ENCODE data around the gene ALK. TPM values are rescaled to one million over a fixed set of nuclear protein-coding genes. Genes with fewer than 3 reads are reported as not detected.

Gene ALK
- total RNA-seq, 1 experiment from 2014 or later = 59.6 TPM

DNA sequence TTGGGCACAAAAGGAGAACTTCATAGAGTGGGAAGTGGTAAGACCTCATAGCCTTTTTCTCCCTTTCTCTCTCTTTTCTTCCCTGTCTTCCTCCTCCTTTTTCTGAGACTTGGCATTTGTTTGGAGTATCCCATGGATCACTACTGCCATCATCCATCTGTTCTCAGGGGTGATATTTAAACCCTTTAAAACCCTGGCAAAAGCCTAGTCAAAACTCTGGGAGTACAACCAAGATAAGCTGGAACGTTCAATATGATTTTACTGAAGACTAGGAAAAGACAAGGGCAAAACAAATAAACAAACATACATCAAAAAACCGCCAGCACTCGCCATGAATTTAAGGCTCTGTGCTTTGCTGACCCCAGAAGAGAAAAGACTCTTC is 552.7 kb downstream of the ALK start:
- H3K4me3 ChIP-seq = no peak overlapping the region
- no peak for DNase-seq
- H3K27ac ChIP-seq = no peak overlapping the region
- H3K9me3 ChIP-seq (replicated peaks) = no peaks in the 10 kb centered on the region
- no peaks in the 10 kb centered on the region for H3K4me1 ChIP-seq
- no peaks in the 10 kb centered on the region for H3K27me3 ChIP-seq
- peaks cover 9% of the 10 kb centered on the region for H3K36me3 ChIP-seq

DNA sequence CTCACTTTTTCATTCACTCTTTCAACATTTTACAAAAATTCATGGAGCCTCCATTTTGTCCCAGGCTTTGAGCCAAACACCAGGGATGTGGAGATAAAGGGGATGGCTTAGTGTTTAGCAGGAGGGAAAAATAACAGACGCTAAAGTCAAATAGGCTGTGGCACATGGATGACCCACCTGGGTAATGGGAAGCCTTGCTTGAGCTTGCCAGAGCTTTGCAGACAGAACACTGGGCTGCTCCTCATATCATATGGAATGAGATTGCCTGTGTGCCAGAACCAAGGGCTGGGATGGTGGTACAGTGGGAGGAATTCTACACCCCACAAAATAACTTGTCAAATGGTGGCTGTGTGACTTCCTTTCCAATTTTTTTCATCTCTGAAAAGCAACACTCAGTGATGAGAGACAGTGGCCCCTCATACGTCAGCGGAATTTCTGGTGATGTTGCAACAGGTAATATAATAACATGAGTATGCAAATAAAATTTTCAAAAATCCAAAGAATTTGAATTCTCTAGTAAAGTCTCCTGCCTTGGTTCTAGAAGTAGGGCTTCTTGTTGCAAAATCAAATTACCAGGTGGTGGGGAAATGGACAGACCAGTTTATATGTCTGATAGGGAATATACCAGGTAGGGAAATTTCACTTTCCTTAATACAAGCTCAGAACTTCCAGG is 553.3 kb downstream of the ALK start:
- Histone ChIP-seq H3K36me3 (peaks cover 8% of the 10 kb centered on the region), H3K27me3 (no peaks in the 10 kb centered on the region), H3K9me3 (replicated peaks) (no peaks in the 10 kb centered on the region), H3K27ac (no peak overlapping the region), H3K4me1 (no peaks in the 10 kb centered on the region), H3K4me3 (no peak overlapping the region)
- DNase-seq = no peak

DNA sequence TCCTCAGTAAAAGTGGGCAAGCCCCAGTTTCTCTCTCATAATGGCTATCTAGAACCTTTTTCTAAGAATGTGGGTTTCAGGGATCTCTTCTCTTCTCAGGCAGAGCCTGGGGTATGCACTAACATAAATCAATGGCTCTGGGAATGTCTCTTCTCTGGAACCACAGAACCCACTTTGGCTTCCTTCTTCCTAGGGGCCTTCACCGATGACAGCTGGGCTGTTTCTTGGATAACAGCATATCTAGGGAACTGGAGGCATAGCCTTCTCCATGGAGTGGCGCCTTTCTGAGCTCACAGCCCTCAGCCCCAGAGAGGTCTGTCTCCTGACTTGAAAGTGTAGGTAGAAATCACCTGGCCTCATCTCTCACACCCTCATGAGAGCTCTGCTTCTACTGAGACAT is 558.3 kb downstream of the ALK start:
- H3K27me3 ChIP-seq = no peaks in the 10 kb centered on the region
- H3K9me3 ChIP-seq (replicated peaks) = no peaks in the 10 kb centered on the region
- DNase-seq = no peak
- H3K36me3 ChIP-seq = peaks cover 6% of the 10 kb centered on the region
- H3K27ac ChIP-seq = no peak overlapping the region
- peaks cover 26% of the 10 kb centered on the region for H3K4me1 ChIP-seq
- no peak overlapping the region for H3K4me3 ChIP-seq

GRCh38 chr2:29361231-29361630 is 560.2 kb downstream of the ALK start:
- no peaks in the 10 kb centered on the region for H3K27me3 ChIP-seq
- H3K4me3 ChIP-seq = no peak overlapping the region
- no peaks in the 10 kb centered on the region for H3K9me3 ChIP-seq (replicated peaks)
- peak overlapping the region; percentile 72 for H3K27ac ChIP-seq
- no peaks in the 10 kb centered on the region for H3K36me3 ChIP-seq
- H3K4me1 ChIP-seq = peaks cover 26% of the 10 kb centered on the region
- DNase-seq = peak; percentile 87 to 93

GRCh38 chr2:29360016-29360784 is 561.2 kb downstream of the ALK start:
- Histone ChIP-seq H3K4me3 (no peak overlapping the region), H3K27me3 (no peaks in the 10 kb centered on the region), H3K36me3 (no peaks in the 10 kb centered on the region), H3K4me1 (peaks cover 26% of the 10 kb centered on the region), H3K27ac (peak overlapping the region; percentile 72), H3K9me3 (replicated peaks) (no peaks in the 10 kb centered on the region)
- DNase-seq = peak in 1 of 2 experiments; percentile 19

DNA sequence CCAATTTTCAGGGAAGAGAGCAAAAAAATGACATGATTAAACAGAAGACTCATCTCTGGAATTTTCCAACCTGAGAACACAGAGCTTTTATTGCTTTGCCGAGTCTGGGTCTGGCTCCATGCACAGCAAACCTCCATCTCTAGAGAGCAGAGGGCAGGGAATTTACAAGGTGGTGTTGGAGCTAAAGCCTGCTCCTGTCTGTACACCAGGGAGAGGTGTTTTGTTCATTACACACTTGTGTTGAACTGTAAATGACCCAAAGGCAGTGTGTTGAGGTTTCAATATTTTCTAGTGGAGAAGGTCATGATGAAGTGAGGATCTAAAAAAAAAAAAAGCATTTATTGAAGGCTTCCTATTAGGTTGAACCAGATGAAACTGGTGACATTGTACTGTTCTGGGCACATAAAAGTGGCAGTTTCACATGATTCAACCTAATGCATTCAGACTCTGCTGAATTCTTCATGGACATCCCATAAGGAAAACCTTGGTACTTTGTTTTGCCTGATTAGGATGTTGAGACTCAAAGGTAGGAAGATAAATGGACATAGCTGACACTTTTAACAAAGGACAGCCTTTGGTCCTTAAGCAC is 567.9 kb downstream of the ALK start:
- H3K36me3 ChIP-seq = no peaks in the 10 kb centered on the region
- H3K9me3 ChIP-seq (replicated peaks) = no peaks in the 10 kb centered on the region
- no peak for DNase-seq
- no peak overlapping the region for H3K27ac ChIP-seq
- H3K4me3 ChIP-seq = no peak overlapping the region
- no peaks in the 10 kb centered on the region; the same call in 1 of the 2 replicates for H3K4me1 ChIP-seq
- no peaks in the 10 kb centered on the region for H3K27me3 ChIP-seq

DNA sequence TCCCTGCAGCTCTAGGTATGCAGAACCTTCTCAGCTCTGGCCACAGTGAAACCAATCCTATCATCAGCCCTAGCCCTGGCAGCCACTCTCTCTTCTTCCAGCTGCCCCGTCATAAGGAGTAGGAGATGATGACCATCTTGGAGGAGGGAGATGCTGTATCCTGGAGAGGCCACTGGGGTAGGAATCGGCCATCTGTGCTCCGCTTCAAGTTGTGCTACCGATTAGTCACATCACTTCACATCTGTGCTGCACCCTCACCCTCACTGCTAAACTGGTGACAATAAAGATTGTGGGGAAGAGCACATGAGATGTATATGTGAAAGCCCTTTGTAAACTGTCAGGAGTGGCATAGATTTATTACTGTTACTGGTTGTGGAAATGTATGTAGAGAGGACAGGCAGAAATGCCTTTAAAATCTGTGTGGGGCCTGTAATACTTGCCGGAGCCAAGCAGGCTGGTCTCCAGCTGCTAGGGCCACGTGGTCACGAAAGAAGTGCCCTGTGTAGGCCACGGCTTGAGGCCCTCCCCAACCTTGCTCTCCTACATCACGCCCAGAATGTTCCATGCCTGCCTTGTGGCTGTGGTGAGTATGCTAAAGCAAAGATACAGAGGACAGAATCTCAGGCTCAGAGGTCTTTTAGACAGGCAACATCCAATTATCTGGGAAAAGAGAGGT is 569.3 kb downstream of the ALK start:
- Histone ChIP-seq H3K36me3 (no peaks in the 10 kb centered on the region), H3K4me1 (no peaks in the 10 kb centered on the region; the same call in 1 of the 2 replicates), H3K4me3 (no peak overlapping the region), H3K9me3 (replicated peaks) (no peaks in the 10 kb centered on the region), H3K27me3 (no peaks in the 10 kb centered on the region), H3K27ac (no peak overlapping the region)
- DNase-seq = no peak

DNA sequence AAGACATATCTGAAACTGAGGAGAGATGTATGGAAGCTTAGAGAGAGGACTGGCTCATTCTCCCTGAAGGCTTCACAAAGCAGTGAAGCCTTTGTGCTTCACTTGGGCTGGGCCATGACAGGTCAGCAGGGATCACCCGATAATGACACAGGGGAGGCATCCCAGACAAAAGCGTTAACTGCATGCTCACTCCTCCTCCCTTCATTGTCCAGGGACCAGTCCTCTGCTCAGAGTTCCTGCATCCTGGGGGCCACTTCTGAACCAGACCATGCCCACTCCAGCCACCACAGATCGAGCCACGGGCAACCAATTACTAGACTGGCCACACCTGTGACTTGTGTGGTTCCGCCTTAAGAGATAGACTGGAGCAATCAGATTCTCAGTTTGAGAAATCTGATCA is 570.1 kb downstream of the ALK start:
- no peak overlapping the region for H3K4me3 ChIP-seq
- no peak for DNase-seq
- H3K27ac ChIP-seq = no peak overlapping the region
- no peaks in the 10 kb centered on the region for H3K27me3 ChIP-seq
- no peaks in the 10 kb centered on the region; the same call in 1 of the 2 replicates for H3K4me1 ChIP-seq
- H3K36me3 ChIP-seq = no peaks in the 10 kb centered on the region
- no peaks in the 10 kb centered on the region for H3K9me3 ChIP-seq (replicated peaks)

GRCh38 chr2:29349316-29350030 is 571.9 kb downstream of the ALK start:
- Histone ChIP-seq H3K36me3 (no peaks in the 10 kb centered on the region), H3K4me3 (no peak overlapping the region), H3K27me3 (no peaks in the 10 kb centered on the region), H3K9me3 (replicated peaks) (no peaks in the 10 kb centered on the region), H3K27ac (no peak overlapping the region), H3K4me1 (no peaks in the 10 kb centered on the region)
- DNase-seq = no peak

DNA sequence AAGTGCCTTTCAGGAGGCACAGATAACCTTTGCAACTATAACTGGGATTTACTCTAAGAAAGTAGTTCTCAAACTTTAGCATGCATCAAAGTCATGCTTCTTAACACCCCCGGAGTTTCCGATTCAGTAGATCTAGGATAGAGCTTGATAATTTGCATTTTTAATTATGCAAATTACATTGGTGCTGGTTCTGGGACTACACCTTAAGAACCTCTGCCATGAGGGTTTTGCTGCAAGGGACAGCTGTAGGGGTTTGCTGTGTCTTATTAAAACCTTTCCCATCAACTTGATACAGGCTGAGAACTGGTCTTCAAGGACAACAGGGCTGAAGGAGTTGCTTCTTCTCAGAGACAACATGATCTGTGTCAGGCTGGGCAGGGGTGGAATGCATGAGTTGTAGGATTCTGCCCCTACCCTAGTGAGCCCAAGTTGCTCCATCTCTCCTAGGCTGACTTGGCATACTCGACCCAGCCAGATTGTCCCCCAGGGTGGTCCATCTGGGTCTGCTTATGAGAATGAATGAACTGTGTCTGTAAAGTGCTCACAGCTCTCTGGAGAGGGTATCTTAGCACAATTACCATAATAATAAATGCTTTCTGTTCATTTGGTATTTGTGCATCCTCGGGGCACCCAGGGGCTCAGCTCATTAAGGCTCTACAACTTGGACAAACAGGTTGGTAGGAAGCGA is 573.5 kb downstream of the ALK start:
- no peaks in the 10 kb centered on the region for H3K9me3 ChIP-seq (replicated peaks)
- H3K4me1 ChIP-seq = no peaks in the 10 kb centered on the region
- H3K27me3 ChIP-seq = no peaks in the 10 kb centered on the region
- no peak overlapping the region for H3K4me3 ChIP-seq
- H3K27ac ChIP-seq = no peak overlapping the region
- H3K36me3 ChIP-seq = no peaks in the 10 kb centered on the region
- DNase-seq = no peak

DNA sequence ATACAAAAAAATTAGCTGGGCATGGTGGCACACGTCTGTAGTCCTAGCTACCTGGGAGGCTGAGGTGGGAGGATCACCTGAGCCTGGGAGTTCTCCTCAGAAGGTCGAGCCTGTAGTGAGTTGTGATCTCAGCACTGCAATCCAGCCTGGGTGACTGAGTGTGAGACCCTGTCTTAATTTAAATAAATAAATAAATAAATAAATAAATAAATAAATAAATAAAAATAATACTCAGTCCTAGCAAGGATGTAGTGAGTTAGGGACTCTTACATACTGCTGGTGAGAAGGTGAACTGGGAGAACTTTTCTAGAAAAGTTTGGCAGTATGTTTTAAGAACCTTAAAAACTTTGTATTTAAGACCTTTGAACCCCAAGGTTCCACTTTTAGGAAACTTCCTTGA is 576.1 kb downstream of the ALK start:
- Histone ChIP-seq H3K27ac (no peak overlapping the region), H3K9me3 (replicated peaks) (no peaks in the 10 kb centered on the region), H3K36me3 (no peaks in the 10 kb centered on the region), H3K4me1 (no peaks in the 10 kb centered on the region), H3K27me3 (no peaks in the 10 kb centered on the region), H3K4me3 (no peak overlapping the region)
- DNase-seq = no peak

DNA sequence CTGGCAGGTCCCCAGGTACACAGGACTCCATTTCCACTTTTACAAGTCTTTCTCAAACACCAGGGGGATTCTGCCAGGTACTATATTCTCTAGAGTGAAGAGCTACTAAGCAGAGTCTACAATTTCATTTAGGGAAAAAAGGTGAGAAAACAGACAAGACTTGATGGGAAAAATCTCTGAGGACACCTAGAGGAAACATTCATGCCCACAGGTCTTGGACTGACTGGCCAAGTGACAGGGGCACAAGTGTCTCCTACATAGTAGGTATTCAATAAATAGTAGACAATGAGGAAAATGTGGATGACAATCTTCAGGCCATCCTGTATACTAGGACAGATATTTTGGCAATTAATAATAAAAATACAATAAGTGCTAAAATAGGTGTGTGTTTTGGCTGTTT is 577.6 kb downstream of the ALK start:
- no peaks in the 10 kb centered on the region for H3K4me1 ChIP-seq
- no peaks in the 10 kb centered on the region for H3K36me3 ChIP-seq
- no peak overlapping the region for H3K27ac ChIP-seq
- no peaks in the 10 kb centered on the region for H3K27me3 ChIP-seq
- H3K4me3 ChIP-seq = no peak overlapping the region
- no peaks in the 10 kb centered on the region for H3K9me3 ChIP-seq (replicated peaks)
- no peak for DNase-seq

DNA sequence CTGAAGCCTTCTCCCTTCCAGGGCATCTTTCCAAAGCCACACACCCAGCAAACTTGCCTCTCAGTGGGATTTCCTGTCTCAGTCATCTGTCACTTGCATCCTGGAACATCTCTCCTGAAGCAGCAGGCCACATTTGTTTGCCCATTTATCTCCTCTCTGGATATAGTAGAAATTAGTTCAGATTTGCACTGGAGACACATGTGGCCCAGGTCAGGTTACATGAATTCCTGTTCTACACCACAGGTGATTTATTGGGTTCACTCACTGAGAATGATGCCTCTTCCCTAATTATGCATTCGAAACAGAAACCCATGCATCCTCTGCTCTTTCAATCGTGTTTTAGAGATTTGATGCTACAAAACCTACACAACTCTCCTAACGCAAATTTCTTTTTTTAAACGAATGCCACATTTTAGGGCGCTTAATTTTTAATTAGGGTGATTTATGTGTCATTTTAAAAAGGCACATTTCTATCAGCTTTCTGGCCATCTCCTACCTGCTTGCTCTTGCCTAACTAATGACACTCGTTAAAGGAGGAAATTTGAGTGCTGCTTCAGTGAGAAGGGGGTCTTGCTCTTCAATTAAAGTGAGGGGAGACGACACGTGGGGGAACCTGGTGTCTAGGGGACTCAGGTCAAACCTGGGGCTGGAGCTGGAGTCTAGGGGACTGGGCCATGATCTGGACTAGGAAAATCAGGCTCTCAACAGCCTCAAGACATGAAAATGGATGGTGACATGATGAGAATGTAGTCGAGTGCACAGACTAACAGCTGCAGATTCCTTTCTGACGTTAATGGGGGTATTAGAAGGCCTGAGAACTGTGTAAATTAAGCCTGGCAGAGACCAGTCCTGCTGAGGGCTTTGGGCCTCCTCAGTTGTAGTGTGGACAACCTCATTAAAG is 584.8 kb downstream of the ALK start:
- Histone ChIP-seq H3K9me3 (replicated peaks) (no peaks in the 10 kb centered on the region), H3K4me1 (peaks cover 32% of the 10 kb centered on the region), H3K4me3 (no peak overlapping the region), H3K27ac (peak overlapping the region; percentile 72), H3K36me3 (no peaks in the 10 kb centered on the region), H3K27me3 (no peaks in the 10 kb centered on the region)
- DNase-seq = peak; percentile 69 to 89

Data from SJCRH30 (cell line).